Stimulated activated CD4-positive, alpha-beta T cell treated with anti-CD3 and anti-CD28 coated beads, Interleukin-4, amount 100 ng/mL, for 1 hour (primary cell): ENCODE data around the gene HGD.
"Not testable (repeated sequence)": the region's sequence is repeated elsewhere in the genome, so short reads cannot be mapped to it uniquely, and the experiment has no call there.

ENCODE experiments used
- DNase-seq: peaks from one replicate; pipeline ENCODE4 v3.0.0-alpha.2; 2020

Gene HGD

GRCh38 chr3:120678984-120679383 lies 3.1 kb downstream of the HGD start:
- no peak for DNase-seq

- DNase-seq: no peak
These were observed 3.6 kb downstream of the HGD start for GRCh38 chr3:120678331-120678947.

DNA sequence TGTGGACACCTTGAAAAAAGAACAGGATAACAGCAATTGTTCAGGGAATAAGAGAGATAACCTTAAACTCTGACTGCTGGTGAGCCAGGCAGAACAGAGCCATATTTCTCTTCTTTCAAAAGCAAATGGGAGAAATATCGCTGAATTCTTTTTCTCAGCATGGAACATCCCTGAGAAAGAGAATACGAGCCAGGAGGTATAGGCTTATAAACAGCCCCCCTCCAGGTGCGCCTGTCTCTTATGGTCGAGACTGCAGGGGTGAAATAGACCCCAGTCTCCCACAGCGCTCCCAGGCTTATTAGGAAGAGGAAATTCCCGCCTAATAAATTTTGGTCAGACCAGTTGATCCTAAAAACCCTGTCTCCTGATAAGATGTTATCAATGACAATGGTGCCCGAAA lies 4.8 kb downstream of the HGD start:
- DNase-seq: not testable (repeated sequence)

GRCh38 chr3:120673116-120673515 lies 8.9 kb downstream of the HGD start:
- no peak for DNase-seq

DNA sequence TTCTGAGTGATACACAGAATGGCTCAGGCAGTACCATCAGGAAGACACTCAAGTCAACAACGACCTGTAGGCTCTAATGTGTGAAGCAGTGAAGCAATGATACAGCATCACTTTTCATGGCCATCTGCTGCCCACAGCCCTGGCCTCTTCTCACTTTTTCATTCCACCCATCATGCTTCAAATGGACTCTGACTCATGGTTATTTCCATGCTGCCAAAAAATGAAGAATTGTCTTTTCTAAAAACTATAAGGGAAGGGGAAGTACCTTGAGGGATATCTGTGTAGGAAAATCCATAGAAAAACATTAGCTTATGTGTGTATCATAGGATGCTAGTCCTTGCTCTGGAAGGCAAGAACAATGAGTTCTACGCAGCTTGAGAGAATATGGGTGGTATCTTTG lies 11.5 kb downstream of the HGD start:
- DNase-seq: no peak

- DNase-seq: no peak
These were observed 17.1 kb downstream of the HGD start for GRCh38 chr3:120664926-120665325.

- DNase-seq: no peak
These were observed 20.1 kb downstream of the HGD start for GRCh38 chr3:120661945-120662344.

GRCh38 chr3:120661106-120661905 lies 20.7 kb downstream of the HGD start:
- no peak for DNase-seq

DNA sequence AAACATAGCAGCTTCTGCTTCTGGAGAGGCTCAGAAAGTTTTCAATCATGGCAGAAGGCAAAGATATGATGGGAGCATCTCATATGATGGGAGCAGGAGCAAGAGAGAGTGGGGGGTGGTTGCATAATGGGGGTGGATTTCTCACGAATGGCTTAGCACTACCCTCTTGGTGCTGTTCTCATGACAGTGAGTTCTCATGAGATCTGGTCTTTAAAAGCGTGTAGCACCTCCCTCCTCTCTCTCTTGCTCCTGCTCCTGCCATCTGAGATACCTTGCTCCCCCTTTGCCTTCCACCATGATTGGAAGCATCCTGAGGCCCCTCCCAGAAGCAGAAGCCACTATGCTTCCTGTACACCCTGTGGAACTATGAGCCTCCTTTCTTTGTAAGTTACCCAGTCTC lies 22.2 kb downstream of the HGD start:
- no peak for DNase-seq

- DNase-seq: no peak
These were observed 22.8 kb downstream of the HGD start for GRCh38 chr3:120659285-120659684.

DNA sequence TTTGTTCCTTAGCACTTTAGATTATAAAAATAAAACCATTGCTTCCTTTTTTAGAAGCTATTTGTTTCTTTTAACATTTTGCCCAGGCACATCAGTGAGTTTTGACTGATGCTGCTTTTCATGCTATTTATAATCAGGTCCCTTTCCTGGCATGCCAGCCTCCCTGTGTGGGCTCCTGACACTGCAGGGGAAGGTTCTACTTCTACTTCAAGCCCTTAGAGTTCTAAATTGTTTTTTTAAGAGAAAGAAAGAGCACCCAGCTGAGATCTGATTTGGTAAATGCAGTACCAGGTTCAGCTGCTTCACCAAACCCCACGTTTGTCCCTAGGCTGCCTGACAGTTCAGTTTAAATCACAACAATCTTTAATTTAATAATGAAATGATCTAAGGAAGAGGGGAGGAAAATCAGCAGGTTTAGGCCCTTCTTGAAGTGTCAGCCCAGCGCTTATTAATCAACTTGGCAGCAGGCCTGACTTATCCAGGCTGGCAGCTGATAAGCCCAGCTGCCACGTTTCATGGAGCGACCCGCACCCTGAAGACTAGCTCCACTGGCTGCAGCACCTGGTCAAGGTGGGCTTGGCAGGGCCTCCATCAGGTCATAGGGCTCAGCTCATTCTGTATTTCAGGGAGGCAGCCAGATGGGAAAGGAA lies 29.0 kb downstream of the HGD start:
- DNase-seq: no peak

GRCh38 chr3:120652281-120652680 lies 29.8 kb downstream of the HGD start:
- no peak for DNase-seq

DNA sequence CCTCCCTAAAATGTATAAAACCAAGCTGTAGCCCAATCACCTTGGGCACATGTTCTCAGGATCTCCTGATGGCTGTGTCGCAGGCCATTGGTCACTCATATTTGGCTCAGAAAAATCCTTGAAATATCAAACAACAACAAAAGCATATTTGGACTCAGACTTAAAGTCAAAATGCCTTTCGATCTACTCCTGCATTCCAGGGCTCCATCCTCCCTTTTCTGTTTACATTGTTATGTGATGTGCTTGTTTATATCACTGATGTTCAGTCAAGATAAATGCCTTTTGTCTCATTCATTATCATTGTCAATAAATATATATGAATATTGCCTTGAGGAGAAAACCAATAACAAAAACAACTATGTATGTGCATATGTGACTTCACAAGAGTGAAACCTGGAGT lies 31.7 kb downstream of the HGD start:
- DNase-seq: no peak

GRCh38 chr3:120649830-120650233 lies 32.2 kb downstream of the HGD start:
- DNase-seq: no peak

DNA sequence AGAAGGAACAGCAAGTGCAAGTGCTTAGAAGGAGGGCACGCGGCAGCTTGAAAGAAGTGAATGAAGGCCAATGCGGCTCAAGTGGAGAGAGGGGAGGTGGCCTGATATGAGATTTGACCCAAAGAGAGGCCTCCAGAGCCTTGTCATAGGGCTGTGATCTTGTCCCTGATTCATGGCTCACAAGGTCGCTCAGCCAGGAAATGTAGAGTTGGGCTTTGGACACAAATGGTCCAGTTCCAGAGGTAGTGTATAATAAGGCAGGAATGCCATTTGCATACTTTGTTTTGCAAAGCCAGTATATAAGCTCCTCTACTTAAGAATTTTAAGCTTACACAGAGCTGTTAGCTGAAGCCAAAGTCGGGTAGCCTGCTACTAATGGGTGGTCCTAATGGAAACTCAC lies 33.7 kb downstream of the HGD start:
- no peak for DNase-seq

- no peak for DNase-seq
These were observed 35.1 kb downstream of the HGD start for GRCh38 chr3:120646771-120647432.

- DNase-seq: no peak
These were observed 36.8 kb downstream of the HGD start for GRCh38 chr3:120645083-120645845.

DNA sequence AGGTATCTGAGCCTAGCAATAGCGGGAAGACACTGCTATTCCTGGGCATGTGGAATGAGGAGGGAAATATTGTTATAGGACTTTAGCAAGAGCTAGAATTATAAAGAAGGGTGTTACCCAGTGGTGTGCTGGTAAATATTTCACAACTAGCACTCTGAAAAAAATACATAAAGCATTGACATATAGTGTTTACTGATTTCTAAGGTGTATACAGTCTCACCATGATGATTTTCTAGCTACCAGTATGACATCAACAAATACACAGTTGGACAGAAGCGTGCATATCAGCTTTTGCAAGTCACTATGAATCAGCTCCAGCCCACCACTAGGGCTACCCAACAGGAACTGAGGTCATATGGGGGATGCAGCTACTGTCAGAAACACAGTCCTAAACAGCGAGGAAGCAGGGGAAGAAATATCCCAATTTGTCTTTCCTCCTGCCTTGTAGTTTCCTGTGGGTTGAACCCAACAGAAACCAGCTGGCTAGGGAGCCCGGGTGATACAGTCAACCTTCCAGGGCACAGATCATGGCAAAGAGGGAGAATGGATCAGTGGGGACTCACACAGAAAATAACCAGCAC lies 39.6 kb downstream of the HGD start:
- no peak for DNase-seq

DNA sequence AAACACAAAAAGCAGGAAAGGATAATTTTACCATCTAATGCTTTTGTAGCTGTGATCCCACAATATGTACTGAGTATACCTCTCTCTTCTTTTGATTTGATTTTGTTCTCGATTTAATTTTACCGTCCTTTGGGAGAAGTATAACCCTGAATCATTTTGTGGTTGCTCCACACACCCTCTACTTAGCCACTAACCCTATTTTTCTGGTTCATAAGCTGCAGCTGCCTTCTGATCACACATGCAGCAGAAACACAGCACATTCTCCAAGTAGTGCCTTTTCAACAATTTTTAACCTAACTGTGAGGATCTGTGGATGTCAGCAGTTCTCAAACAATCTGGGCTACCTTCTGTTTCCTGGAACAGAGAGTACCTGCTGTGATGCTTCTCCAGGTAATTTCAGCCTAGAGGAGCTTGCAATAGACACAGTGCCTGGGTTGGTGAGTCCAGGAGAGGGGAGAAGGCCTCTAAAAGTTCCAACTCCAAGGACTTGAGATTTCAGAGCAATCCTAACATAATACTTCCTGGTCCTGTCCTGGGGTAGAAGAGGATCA lies 40.3 kb downstream of the HGD start:
- DNase-seq: no peak

- no peak for DNase-seq
These were observed 41.8 kb downstream of the HGD start for GRCh38 chr3:120640231-120640630.

- DNase-seq: not testable (repeated sequence)
These were observed 43.2 kb downstream of the HGD start for GRCh38 chr3:120638820-120639219.
